HepG2 (cell line): ENCODE results near the gene RP2. TPM values are rescaled to one million over a fixed set of nuclear protein-coding genes. Genes with fewer than 3 reads are reported as not detected.

ENCODE experiments used
- CENPBD1 ChIP-seq: sonication (generic); formaldehyde crosslinking; IDR thresholded peaks from 2 replicates; pipeline ENCODE4 v1.8.0; 2022; ENCODE audit warnings: missing genetic modification reagents, low read depth, mild to moderate bottlenecking, borderline replicate concordance
- DBP ChIP-seq: sonication (generic); formaldehyde crosslinking; IDR thresholded peaks from 2 replicates; pipeline ENCODE4 v1.4.0; 2020; ENCODE audit warnings: missing genetic modification reagents; ENCODE audit errors: not compliant biosample characterization
- EZH2 ChIP-seq: conservative IDR thresholded peaks from 2 replicates; pipeline ENCODE4 v1.6.1; 2012; ENCODE audit warnings: mild to moderate bottlenecking, low read depth, low read length, moderate library complexity
- HNF4G ChIP-seq, 2 experiments: sonication (generic) in 1 of 2; formaldehyde crosslinking in 1 of 2; IDR thresholded peaks; 2 replicates each; pipeline versions ENCODE4 v1.4.0 to v1.6.1; 2011 to 2020; ENCODE audit warnings: borderline replicate concordance in 2 of 2, low read depth in 2 of 2, mild to moderate bottlenecking in 2 of 2, low read length in 1 of 2, missing genetic modification reagents in 1 of 2, moderate library complexity in 1 of 2
- IRX3 ChIP-seq: sonication (generic); formaldehyde crosslinking; IDR thresholded peaks from 2 replicates; pipeline ENCODE4 v1.8.1; 2023; ENCODE audit warnings: mild to moderate bottlenecking, low read depth, missing genetic modification reagents, borderline replicate concordance
- MIER3 ChIP-seq: IDR thresholded peaks from 2 replicates; pipeline ENCODE4 v1.6.1; 2016; ENCODE audit warnings: missing compliant biosample characterization, borderline replicate concordance
- NR0B2 ChIP-seq: sonication (generic); formaldehyde crosslinking; IDR thresholded peaks from 2 replicates; pipeline ENCODE4 v1.4.0; 2020; ENCODE audit warnings: mild to moderate bottlenecking, missing genetic modification reagents
- NRL ChIP-seq: sonication (generic); formaldehyde crosslinking; IDR thresholded peaks from 2 replicates; pipeline ENCODE4 v1.5.0; 2020; ENCODE audit warnings: missing genetic modification reagents, mild to moderate bottlenecking, moderate library complexity, borderline replicate concordance
- PHF21A ChIP-seq: sonication (generic); formaldehyde crosslinking; IDR thresholded peaks from 2 replicates; pipeline ENCODE4 v1.5.0; 2020; ENCODE audit warnings: mild to moderate bottlenecking, missing genetic modification reagents
- SOX13 ChIP-seq, 3 experiments: fragments of 450-650 bp in 1 of 3; sonication (generic) in 1 of 3; formaldehyde crosslinking in 1 of 3; IDR thresholded peaks in 2 of 3; conservative IDR thresholded peaks in 1 of 3; 2 replicates each; pipeline versions ENCODE4 v1.5.0 to v1.6.1; 2016 to 2020; ENCODE audit warnings: antibody characterized with exemption in 1 of 3, mild to moderate bottlenecking in 1 of 3, missing compliant biosample characterization in 1 of 3, missing genetic modification reagents in 1 of 3, moderate library complexity in 1 of 3
- SP2 ChIP-seq: sonication (generic); formaldehyde crosslinking; IDR thresholded peaks from 2 replicates; pipeline ENCODE4 v1.5.1; 2020; ENCODE audit warnings: mild to moderate bottlenecking, missing genetic modification reagents
- ZBTB34 ChIP-seq: sonication (generic); formaldehyde crosslinking; IDR thresholded peaks from 2 replicates; pipeline ENCODE4 v1.8.0; 2022; ENCODE audit warnings: mild to moderate bottlenecking, missing genetic modification reagents
- ZNF20 ChIP-seq: sonication (generic); formaldehyde crosslinking; IDR thresholded peaks from 2 replicates; pipeline ENCODE4 v1.4.0; 2020; ENCODE audit warnings: mild to moderate bottlenecking, moderate library complexity, missing genetic modification reagents
- ZNF24 ChIP-seq: fragments of 450-650 bp; IDR thresholded peaks from 2 replicates; pipeline ENCODE4 v1.6.1; 2017; ENCODE audit warnings: antibody characterized with exemption, mild to moderate bottlenecking
- ZNF280B ChIP-seq: sonication (generic); formaldehyde crosslinking; IDR thresholded peaks from 2 replicates; pipeline ENCODE4 v1.5.0; 2020; ENCODE audit warnings: missing genetic modification reagents, mild to moderate bottlenecking, borderline replicate concordance
- ZNF839 ChIP-seq: sonication (generic); formaldehyde crosslinking; IDR thresholded peaks from 2 replicates; pipeline ENCODE4 v1.4.0; 2020; ENCODE audit warnings: missing genetic modification reagents, mild to moderate bottlenecking, borderline replicate concordance
- ZSCAN21 ChIP-seq: sonication (generic); formaldehyde crosslinking; IDR thresholded peaks from 2 replicates; pipeline ENCODE4 v1.8.0; 2022; ENCODE audit warnings: mild to moderate bottlenecking, missing genetic modification reagents, moderate library complexity, borderline replicate concordance
- ZZZ3 ChIP-seq: sonication (generic); formaldehyde crosslinking; IDR thresholded peaks from 2 replicates; pipeline ENCODE4 v1.4.0; 2020; ENCODE audit warnings: missing genetic modification reagents, mild to moderate bottlenecking, borderline replicate concordance
- polyA plus RNA-seq, 8 experiments: library from polyadenylated mRNA; depleted of rRNA in 3 of 8; stranded (reverse) in 7 of 8; unstranded in 1 of 8; fragments of >200 nt; fragmentation: Illumina TruSeq in 4 of 8; extraction: Trizol in 4 of 8; gene quantifications; 2 replicates each; pipeline versions ENCODE4 v1.2.1 to v1.2.3, GENCODE V29; 2011 to 2016; ENCODE audit warnings: low read depth in 4 of 8, missing spikeins in 1 of 8, mixed read lengths in 1 of 8; ENCODE audit not compliant: insufficient read depth in 1 of 8
- total RNA-seq, 5 experiments: library from RNA; depleted of rRNA; stranded (reverse); fragments of >200 nt; fragmentation: Illumina TruSeq; extraction: Trizol; gene quantifications; 2 replicates each; pipeline ENCODE4 v1.2.3, GENCODE V29; 2016; ENCODE audit warnings: low read depth in 1 of 5

RP2 gene
- total and polyA plus RNA-seq, 2 of the 13 experiments (the other 11 are each of a cell fraction or from before 2014, with no cell fraction given), result 5.0 to 9.9 TPM

GRCh38 chrX:46836701-46837557 lies at the start of gene RP2 (continued):
- TF ChIP-seq HNF4G (IDR thresholded peaks at IDR 0.05; ENCODE audit: borderline replicate concordance, low read depth, low read length) (no peak), HNF4G (CRISPR knock-in tag; IDR thresholded peaks at IDR 0.05; ENCODE audit: borderline replicate concordance, low read depth) (no peak), MIER3 (CRISPR knock-in tag) (no peak), NR0B2 (CRISPR knock-in tag) (no peak), DBP (CRISPR knock-in tag) (no peak), ZZZ3 (CRISPR knock-in tag) (no peak), EZH2 (no peak), NRL (CRISPR knock-in tag) (no peak), IRX3 (no peak), CENPBD1 (CRISPR knock-in tag) (no peak), ZNF24 (no peak), ZSCAN21 (CRISPR knock-in tag) (no peak), SP2 (peak; percentile 85), SOX13 (IDR thresholded peaks at IDR 0.05) (no peak), SOX13 (CRISPR knock-in tag; conservative IDR thresholded peaks at IDR 0.05 in 1 of 2, IDR thresholded peaks at IDR 0.05 in 1 of 2) (no peak), ZNF280B (CRISPR knock-in tag) (no peak), ZNF20 (CRISPR knock-in tag) (no peak), ZNF839 (CRISPR knock-in tag) (no peak), PHF21A (CRISPR knock-in tag) (peak; percentile 70; the same call in 1 of the 2 replicates), ZBTB34 (no peak)
